HG03565 (cell line): ENCODE results near the gene SEMA3E.
"Not testable (repeated sequence)": the region's sequence is repeated elsewhere in the genome, so short reads cannot be mapped to it uniquely, and the experiment has no call there.

Source experiments
- ATAC-seq: cut with Tn5 transposase; IDR thresholded peaks from one replicate; pipeline ENCODE4 v1.9.1; 2021; ENCODE audit warnings: mild to moderate bottlenecking, moderate library complexity; ENCODE audit not compliant: unreplicated experiment

The SEMA3E gene

DNA sequence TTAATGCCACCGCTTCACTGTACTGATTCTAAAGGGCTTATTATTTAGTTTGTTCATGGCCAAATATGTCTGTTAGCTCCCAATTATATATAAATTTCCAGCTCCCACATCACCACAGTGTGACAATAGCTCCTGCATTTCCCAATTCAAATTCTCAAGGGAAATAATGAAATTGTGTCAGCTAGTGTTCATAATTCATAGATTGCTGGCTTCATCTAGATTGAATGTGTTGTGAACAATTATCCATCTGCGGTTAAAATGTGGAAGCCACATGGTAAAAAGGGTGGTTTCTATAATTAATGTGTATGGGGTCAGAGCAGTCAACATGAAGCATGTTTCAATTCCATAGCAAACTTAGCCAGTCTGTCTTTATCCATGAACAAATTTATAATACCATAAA, 154.3 kb downstream of the SEMA3E start:
- ATAC-seq: no peak

DNA sequence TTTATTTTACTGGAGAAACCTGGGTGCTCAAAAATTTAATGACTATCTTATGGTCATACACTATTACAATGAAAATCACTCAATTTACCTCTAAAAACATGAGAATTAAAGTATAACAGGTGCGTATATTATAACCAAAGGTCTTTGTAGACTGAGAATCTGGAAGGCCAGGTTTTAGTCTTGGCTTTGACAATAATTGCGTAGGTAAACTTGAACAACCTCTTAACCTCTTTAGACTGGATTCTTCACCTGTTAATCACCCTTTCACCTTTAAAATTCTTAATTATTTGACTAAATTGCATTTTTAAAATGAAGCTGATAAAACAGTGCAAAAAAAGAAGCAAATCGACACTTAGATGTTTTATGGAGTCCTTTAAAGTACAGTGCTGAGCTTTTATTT, 156.1 kb downstream of the SEMA3E start:
- ATAC-seq: no peak

DNA sequence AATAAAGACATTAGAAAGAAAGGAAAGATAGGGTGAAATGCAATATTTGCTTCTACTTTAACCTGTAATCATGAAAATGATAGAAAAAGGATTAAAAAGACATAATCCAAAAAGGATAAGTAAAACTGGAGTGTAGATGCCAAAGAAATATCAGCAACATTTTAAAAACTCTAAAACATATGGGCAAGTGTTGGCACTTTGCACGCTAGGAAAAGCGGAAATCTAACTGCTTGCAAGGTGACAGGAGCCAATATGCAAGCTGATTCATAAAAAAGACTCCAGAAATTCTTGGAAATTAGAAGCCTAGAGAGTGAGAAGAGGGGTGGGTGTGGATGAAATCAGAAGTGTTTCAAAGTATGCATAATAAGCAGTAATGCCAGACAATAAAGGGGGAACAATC, 161.1 kb downstream of the SEMA3E start:
- ATAC-seq: no peak

DNA sequence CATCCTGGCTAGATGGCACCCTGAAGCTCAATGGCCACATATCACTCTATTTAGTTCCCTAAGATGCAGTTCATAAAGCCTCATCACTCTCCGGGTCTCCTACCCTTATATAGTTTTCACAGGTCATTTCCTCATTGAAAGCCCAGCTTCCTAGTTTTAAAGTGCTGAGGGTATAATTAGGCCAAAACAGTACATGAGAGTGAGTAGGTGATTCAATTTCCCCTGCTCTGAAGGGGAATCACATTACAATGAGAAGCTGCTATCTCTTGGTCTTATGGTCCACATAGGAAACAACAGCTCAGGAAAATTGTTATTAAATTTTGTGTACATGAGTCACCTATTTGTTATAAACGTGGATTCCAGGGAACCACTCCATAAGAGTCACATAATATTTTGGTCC, 162.0 kb downstream of the SEMA3E start:
- no peak for ATAC-seq

DNA sequence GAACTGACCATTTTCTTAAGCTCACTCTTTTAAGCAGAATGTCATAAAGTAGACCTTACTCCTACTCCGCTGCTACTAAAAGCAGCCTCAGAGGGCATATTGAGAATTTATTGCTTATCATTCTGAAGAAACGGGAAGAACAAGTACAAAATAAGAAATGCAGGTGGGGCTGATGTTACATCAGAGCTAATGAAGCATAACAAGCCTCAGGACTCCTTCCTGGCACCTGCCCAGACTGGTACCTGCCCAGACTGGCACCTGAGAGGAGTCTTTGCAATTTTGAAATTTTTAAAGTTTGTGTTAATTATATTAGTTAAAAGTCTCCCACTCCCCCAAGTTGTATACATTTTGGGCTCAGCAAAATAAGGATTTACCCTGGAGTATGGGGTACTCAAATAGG, 162.4 kb downstream of the SEMA3E start:
- ATAC-seq: no peak

DNA sequence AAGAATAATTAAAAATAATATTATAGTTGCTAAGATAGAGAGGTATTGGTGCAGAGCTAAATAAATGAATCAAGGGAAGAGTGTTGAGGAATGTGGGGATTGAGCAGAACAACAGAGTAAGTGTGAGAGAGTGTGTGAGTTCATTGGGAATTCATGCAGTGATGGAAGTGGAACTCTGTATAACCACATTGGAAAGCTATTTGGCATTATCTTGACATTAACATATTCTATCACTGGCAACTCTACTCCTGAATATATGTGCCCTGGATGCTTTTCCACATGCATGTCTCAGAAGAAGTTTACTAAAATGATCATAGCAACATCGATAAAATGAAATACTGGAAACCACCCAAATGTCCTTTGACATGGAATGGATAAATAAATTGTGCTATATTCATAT, 164.1 kb downstream of the SEMA3E start:
- ATAC-seq: no peak

DNA sequence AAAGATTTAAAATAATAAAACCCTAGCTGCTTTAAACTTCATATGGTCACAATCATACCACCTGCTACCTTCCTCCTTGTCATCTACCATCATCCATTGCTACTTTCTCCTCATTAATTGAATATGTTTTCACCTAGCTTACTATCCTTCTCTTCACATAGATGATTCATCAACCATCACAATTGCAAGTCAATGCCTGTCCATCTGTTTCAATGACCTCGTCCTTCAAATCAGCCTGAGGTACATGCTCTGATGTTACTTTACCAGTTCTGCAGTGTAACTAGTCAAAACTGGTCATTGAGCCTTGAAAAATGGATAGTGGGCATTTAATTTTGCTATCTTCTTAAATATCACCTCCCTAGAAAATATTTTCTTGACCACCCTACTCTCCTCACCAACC, 164.7 kb downstream of the SEMA3E start:
- ATAC-seq: no peak

DNA sequence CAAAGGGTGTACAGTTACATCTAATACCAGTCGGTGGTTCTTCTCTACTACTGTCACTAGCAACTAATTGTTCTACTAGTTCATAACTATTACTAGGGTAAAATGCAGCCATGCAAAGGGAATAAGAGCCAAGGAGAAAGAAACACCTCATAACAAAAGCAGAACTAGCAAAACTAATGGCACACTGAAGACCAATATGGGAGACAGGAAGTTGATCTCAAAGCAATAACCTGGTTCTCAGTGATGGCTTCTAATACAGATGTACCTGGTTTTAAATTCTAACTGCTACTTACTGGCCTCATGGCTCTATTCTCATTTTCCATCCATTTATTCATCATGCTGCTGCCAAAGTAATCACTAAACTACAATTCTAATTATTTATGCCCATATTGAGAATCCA, 170.3 kb downstream of the SEMA3E start:
- no peak for ATAC-seq

DNA sequence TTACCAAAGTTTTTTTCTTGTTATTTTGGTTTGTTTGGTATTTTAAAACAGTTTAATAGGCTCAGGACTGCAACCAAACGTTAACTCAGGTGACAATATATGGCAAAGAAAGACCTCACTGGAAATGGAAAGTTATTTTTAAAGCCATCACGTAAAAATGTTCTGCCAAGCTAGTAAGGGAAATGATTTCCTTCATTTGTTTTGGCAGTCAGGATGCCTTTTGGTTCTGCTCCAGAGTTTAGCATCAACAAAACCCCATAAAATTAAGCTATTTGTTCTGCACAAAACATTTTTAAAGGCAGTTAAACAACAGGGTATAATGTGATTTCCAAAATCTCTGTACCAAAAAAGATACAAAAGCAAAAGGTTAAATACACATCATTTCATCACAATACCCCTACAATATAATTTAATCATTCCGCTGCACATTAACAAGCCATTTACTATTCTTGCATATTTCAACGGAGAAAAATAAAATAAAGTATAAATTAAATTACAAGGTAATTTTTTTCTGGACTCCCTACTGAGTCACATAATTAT, 172.4 kb downstream of the SEMA3E start:
- no peak for ATAC-seq

DNA sequence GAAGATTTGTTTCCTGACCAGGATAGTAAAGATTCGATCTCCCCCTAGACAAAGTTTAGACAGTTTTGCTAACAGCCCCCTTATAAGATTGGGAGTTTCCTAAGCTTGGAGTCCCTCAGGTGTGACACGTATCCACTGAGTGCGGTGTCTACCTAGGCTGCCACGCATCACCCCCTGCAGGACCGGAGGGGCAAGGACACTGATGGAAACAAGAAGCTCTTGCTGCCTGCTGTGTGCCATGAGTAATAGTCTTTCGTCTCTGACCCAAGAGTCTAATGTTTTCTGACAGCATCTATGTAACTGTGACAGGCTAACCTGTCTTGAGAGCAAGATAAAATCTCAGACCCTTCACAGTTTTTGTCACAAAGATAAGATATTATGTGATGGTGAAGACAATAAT, 173.5 kb downstream of the SEMA3E start:
- ATAC-seq: no peak

DNA sequence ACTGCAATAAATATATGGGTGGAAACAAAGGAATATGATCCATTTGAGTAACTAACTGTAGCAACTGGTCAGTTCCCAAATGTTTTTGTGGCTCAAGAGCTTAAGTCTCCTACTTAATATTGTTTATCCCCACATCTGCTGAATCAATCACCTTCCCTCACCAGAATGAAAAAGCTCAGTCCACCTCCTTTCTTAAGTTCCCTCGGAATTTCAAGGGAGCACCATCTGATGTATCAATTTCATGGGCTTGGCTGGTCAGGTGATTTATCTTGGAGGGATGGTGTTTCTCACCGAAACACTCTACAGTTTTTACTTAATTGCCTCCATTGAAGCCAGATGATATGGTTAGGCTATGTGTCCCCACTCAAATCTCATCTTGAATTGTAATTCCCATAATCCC, 176.6 kb downstream of the SEMA3E start:
- ATAC-seq: no peak

DNA sequence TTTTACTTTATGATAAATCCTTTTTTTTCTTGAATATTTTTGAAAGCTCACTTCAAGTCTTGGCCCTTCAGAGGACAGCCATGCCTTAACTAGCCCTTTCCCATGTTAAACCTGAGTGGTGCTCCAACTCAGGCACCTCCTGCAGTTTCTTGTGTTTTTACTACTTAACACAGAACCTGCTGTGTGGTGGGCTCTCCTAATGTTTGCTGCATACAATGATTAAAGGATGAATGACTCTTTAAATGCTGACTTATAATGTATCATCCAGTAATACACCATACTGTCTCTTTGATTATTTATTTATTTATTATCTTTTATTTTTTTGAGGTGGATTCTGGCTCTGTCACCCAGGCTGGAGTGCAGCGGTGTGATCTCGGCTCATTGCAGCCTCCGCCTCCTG, 179.4 kb downstream of the SEMA3E start:
- ATAC-seq: no peak

DNA sequence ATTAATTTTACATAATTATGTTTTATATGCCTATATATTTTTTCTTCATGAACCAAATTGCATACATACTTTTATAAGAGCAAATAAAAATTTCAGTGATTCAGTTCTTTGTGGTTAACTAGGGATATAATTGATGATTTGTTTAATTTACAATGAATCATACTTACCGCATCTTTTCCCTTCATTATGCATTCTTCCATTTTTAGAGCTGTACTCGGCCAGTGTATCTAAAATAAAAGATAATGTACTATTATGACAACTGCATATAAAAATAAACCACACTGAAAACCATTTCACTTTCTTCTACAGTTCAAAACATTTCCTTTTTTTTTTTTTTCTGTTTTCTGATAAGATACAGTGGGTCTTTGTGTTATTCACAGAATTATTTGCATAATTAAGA, 179.9 kb downstream of the SEMA3E start:
- ATAC-seq: no peak

DNA sequence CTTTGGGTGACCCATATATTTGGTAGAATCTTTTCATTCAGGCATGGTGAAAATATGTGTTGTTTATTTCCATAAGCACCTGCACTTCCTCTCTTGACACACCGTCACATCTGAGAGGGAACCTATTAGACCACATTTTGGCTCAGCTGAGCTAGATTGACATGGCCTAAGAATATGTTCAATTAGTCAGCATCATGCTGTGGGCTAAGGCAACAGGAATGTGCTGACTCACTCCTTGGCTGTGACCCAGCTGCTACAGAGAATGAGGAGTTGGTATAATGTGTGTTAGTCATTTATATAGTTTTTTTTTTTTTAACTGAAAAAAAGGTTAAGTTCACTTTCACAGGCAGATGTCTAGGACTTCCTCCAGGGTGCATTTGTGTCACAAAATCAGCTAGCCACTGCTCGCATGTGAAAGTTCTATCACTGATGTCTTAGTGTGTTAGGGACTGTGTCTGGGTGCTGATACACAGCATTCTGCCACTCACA, 180.6 kb downstream of the SEMA3E start:
- ATAC-seq: peak; percentile 94

DNA sequence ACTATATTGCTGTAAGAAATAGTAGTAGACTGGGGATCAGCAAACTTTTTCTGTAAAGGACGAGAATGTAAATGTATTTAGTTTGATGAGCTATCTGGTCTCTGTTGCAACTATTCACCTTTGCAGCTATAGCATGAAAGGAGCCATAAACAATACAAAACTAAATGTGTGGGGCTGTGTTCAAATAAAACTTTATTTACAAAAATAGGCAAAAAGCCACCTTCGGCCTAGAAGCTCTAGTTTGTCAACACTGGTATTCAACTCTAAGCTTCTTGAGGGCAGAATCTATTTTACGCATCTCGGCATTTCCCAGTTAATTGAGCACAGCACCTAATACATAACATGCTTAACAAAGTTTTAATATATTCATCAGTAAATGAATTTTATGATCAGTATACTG, 181.4 kb downstream of the SEMA3E start:
- no peak for ATAC-seq

DNA sequence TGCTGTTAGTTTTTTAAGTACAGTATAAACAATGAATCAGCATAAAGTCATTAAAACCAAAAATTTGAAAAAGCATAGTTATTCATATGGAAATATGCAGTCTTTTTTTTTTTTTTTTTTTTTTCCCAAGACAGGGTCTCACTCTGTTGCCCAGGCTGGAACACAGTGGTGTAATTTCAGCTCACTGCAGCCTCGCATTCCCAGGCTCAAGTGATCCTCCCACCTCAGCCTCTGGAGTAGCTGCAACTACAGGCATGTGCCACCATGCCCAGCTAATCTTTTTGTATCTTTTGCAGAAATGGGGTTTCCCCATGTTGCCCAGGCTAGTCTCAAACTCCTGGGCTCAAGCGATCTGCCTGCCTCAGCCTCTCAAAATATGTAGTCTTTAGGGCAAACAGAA, 182.0 kb downstream of the SEMA3E start:
- no peak for ATAC-seq

DNA sequence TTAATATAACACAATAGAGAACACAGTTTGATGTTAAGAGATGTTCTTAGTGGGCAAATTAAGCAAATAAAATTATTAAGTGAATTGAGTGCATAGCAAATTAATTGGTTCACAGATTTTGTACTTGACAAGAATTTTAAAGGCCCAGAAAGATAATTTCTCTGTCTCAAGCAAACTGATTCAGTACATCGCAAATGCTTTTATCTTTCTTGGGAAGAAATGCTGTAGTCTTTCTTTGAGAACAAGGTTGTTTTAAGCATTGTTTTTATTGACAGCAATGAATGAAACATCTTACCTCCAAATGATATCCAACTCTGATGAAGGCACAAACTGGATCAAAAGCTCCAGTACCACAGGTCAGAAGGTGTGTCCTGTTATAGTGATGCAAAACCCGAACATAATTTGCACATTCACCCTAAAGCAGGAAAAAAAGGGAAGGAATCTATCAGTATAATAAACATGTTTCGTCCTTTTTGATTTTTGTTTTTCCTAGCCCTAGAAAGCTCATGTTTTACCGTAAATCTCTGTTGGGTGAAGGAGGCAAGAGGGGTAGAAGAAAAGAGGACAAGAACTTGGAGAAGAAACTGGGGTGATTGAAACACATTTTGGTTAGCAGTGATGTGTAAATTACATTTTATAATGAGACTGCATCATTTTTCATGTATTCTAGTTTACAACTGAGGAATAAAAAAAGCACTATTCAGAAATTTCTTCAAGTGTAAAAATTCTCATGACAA, 182.6 kb downstream of the SEMA3E start:
- no peak for ATAC-seq

DNA sequence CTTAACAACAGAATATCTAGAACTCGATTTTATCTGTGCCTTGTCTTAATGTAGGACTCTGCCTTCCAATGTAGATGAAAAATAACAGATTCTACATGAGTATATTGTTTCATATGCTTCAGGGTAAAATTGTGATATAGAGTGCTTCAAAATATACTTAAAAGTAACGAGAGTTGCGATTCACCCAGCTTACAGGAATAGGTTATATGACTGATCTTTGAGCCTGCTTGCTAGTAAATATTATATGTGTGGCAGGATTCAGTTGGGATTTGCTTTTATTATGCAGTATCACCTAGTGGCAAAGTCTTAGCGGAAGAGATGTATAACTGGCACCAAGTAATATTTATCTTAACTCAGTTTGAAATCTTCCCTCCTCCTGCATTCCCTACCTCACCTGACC, 183.3 kb downstream of the SEMA3E start:
- no peak for ATAC-seq

DNA sequence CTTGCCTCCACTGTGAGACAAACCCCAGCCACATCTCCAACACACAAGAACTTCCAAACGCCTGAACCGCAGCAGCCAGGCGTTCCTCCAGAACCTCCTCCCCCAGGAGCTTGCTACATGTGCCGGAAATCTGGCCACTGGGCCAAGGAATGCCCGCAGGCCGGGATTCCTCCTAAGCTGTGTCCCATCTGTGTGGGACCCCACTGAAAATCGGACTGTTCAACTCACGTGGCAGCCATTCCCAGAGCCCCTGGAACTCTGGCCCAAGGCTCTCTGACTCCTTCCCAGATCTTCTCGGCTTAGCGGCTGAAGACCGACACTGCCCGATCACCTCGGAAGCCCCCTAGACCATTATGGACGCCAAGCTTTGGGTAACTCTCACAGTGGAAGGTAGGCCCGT, 187.1 kb downstream of the SEMA3E start:
- ATAC-seq: not testable (repeated sequence)

DNA sequence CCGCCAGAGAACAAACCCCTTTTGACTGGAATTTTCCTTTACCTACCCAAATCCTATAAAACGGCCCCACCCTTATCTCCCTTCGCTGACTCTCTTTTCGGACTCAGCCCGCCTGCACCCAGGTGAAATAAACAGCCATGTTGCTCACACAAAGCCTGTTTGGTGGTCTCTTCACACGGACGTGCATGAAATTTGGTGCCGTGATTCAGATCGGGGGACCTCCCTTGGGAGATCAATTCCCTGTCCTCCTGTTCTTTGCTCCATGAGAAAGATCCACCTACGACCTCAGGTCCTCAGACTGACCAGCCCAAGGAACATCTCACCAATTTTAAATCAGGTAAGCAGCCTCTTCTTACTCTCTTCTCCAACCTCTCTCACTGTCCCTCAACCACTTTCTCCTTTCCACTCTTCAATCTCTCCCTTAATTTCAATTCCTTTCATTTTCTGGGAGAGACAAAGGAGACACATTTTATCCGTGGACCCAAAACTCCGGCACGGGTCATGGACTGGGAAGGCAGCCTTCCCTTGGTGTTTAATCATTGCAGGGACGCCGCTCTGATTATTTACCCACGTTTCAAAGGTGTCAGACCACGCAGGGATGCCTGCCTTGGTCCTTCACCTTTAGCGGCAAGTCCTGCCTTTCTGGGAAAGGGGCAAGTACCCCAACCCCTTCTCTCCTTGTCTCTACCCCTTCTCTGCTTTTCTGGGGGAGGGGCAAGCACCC, 188.8 kb downstream of the SEMA3E start:
- ATAC-seq: not testable (repeated sequence)

DNA sequence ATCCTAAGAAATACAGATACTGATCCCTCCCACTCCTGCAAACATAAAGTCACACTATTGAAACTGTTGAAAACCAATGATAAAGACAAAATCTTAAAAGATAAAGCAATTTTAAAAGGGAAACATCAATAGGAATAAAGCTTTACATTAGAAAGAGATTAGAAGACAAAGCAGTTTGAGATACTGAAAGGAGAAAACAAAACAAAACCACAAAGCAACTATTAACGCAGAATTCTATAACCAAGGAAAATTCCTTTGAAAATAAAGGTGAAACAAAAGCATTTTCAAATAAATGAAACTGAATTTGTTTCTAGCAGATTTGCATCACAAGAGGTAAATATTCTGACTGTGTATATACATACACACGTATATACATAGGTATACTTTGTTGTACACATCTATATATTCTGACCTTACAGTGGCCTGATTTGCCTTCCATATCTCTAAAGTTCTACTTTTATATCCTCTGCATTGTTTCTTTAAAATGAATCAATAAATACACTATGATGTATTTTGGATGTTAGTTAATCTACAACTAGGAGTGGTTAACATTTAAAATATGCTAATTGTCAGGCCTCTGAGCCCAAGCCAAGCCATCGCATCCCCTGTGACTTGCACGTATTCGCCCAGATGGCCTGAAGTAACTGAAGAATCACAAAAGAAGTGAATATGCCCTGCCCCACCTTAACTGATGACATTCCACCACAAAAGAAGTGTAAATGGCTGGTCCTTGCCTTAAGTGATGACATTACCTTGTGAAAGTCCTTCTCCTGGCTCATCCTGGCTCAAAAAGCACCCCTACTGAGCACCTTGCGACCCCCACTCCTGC, 189.6 kb downstream of the SEMA3E start:
- ATAC-seq: not testable (repeated sequence)
